HUDEP-2 (cell line): ENCODE results near the gene WDR77.

Source experiments
- DNase-seq, 76 experiments: peaks; one replicate each; lab custom pipeline; 2025; ENCODE audit not compliant: unreplicated experiment in 76 of 76; lab: John Stamatoyannopoulos, UW

Gene WDR77

DNA sequence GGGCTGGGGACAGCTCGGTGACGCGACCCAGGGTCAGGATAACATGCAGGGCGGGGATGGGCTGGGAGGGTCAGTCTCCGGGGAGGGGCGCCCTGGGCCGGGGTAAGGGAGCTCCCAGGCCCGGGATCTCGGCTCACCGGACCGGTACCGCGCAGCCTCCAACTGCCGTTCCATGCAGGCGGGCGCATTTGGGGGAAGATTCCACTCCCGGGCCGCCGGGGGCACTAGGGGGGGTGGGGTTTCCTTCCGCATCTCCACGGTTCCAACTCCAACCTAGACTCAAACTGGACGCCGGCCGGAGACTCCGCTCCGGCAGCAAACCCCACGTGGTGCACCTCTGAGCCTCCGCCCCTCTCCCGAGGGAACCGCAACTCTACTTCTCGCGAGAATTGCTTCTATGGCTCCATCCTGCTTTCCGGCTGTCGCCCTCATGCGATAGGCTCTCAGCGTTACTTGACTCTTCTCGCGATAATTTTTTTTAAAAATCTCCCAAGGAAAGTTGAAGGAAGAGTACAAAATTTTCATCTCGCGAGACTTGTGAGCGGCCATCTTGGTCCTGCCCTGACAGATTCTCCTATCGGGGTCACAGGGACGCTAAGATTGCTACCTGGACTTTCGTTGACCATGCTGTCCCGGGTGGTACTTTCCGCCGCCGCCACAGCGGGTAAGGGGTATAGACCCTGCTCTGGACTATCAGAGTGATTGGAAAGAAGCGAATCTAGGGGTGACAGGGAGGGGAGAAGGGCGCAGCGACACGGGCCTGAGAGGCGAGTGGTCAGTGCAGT, at the start of gene WDR77, which contains the start of gene ATP5PB:
Gene WDR77 (minus strand): TSS at position 339 of the 785 bp plus-strand sequence. CDS start 87 bp downstream, at position 252.
Gene ATP5PB (plus strand): TSS at position 547 of the 785 bp plus-strand sequence. CDS start 78 bp downstream, at position 625.
- peak; percentile 48 to 100 (median 92) for DNase-seq

- DNase-seq = no peak
These were observed 48.5 kb upstream of the WDR77 start for GRCh38 chr1:111497592-111497991.

- DNase-seq = no peak
These were observed 47.3 kb upstream of the WDR77 start for GRCh38 chr1:111496398-111496797.

DNA sequence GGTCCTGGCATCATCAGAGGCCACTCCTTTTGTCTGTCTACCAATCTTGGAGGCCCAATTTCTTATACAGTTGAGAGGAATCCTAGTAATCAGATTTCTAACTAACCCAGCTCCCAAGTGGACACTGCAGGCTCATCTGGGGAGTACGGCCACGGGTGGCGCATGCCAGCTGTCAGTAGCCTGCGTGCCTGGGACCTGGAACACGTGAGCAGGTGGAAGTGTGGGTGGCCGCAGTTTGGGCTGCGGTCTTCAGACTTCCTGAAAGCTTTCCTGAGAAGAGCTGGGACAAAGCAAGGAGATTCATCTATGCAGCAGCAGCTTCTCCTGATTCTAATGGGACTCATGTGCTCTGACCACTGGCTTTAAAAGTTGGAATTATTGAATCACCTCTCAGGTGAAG, 42.0 kb upstream of the WDR77 start:
- DNase-seq = no peak

- no peak for DNase-seq
These were observed 41.2 kb upstream of the WDR77 start for GRCh38 chr1:111490220-111490619.

GRCh38 chr1:111489604-111490003, 40.5 kb upstream of the WDR77 start:
- no peak for DNase-seq

GRCh38 chr1:111488669-111489068, 39.6 kb upstream of the WDR77 start:
- DNase-seq = no peak

DNA sequence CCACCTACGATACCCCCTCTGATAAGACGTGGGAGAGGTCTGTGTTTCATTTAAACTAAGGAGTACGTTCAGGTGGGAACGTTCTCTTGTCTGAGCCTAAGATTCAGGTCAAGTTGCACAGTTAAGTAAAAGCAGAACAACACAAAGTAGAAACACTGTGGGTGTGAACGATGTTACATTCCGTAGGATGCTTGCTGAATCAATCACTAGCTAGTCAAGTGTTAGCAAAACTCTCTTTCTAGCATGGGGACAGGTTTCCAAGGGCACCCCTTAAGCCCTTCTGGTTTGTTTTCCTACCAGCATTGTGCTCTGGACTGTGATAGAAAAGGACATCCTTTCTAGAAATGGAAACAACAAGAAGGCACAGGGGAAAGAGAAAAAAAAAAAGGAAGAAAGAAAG, 38.1 kb upstream of the WDR77 start:
- no peak for DNase-seq

DNA sequence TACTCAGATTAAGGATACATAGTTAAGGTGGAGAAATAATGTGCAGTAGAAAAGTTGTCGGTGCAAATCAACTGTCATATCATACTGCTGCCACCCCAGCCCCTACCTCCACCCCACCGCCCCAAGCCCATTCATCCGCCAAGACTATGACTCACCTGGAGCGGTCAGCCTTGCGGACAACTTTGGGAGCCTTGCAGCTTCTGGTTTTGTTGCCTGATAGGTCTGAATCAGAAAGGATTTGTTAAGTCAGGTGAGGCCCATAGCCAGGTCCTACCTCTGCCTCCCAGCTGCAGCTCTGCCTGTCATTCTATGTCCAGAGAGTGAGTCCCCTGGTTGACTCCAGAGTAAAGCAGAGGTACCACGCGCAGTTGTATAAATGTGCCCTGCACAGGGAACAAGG, 37.4 kb upstream of the WDR77 start:
- DNase-seq = no peak

- DNase-seq = no peak
These were observed 35.5 kb upstream of the WDR77 start for GRCh38 chr1:111484391-111485026.

- DNase-seq = no peak
These were observed 34.8 kb upstream of the WDR77 start for GRCh38 chr1:111483876-111484275.

- no peak for DNase-seq
These were observed 34.1 kb upstream of the WDR77 start for GRCh38 chr1:111483166-111483565.

GRCh38 chr1:111481387-111482221, 32.5 kb upstream of the WDR77 start:
- peak in 64 of 76 experiments; percentile 7 to 76 (median 51) for DNase-seq

- no peak for DNase-seq
These were observed 31.6 kb upstream of the WDR77 start for GRCh38 chr1:111480674-111481073.

DNA sequence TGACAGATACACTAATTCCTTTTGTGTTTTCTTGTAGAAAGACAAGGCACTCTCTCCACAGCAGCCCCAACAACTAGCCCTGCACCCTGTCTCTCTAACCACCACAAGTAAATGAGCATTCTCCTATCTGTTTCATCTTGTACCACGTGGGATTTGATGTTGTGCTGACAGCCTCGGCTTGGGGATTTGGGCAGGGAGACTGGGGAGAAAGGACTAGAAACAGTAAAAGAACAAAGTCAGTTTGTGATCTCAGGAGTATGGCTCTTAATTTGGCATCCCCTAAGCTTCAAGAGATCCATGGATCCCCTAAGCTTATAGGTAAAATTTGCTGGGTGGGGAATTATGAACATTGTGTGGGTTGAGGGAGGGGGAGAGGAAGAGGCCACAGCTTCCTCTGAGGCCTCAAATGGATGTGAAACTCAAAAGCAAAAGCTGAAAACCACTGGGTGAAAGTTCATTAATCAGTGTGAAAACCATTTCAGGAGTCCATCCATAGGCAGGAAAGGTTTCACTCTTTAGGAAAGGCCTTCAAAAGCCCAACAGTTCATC, 27.8 kb upstream of the WDR77 start:
- DNase-seq = peak in 1 of 76 experiments; percentile 11

GRCh38 chr1:111476214-111476613, 27.2 kb upstream of the WDR77 start:
- no peak for DNase-seq

DNA sequence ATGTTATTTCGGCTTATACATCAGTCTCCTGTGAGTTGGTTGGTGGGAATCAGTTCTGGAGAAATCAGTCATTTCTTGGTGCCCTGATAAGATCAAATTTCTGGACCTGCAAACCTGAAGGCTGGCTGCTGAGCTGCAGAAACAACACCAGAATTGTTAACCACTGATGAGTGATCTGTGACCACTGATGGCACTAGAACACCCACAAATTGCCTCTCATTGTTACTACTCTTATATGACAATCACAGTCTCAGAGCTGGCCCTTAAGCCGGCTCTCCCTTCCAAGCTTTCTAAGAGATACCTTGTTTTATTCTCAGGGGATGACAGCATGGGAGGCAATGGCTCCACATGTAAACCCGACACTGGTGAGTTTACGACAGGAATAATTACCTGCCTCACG, 26.6 kb upstream of the WDR77 start:
- DNase-seq = no peak

GRCh38 chr1:111474521-111474920, 25.5 kb upstream of the WDR77 start:
- DNase-seq = no peak

GRCh38 chr1:111474106-111474505, 25.1 kb upstream of the WDR77 start:
- no peak for DNase-seq

DNA sequence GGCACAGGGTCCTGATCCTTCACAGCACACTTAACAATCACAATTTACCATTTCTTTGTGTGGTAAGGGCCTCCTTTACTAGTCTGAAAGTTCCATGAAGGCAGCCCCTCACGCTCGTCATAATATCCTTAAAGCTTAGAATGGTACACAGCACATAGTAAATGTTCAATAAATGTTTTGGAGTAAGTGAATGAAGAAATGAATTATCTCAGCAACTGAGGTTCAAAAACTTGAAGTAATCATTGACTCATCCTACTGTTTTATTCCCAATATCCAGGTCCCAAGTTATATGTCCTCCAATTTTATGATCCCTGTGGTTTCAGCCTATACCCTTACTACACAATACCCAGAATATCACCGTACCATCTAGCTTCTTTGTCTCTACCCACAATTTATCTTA, 22.5 kb upstream of the WDR77 start:
- no peak for DNase-seq

DNA sequence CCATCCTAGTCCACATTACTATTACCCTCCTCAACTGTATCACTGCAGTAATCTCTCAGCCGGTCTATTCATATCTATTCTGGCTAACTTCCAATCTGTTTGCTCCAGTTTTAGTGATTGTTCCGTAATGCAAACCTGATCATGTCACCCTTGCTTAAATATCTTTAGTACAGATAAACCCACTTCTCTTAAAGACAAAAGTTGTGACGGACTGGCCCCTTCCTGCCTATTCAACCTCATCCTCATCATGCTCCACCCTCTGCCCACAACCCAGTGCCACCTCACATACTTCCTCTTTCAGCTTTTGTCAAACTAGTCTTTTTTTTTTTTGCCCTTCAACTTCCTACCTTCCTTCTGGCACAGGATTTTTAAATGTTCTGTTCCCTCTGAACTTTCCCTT, 22.0 kb upstream of the WDR77 start:
- DNase-seq = peak in 9 of 76 experiments; percentile 3 to 39 (median 11)
